Sigmoid colon (tissue), 7 donors: ENCODE data around the gene AANAT. TPM values are rescaled to one million over a fixed set of nuclear protein-coding genes. Genes with fewer than 3 reads are reported as not detected.

ENCODE experiments used
- DNase-seq: peaks from one replicate; pipeline ENCODE4 v3.0.0-alpha.2; 2019
- H3K27ac ChIP-seq, 4 donors: fragments of 200-600 bp; sonication (generic); one replicate each; pipeline ENCODE4 v1.5.1; 2016 to 2019; ENCODE audit warnings: mild to moderate bottlenecking in 1 of 4
- H3K27me3 ChIP-seq, 3 donors: fragments of 200-600 bp; sonication (generic); one replicate each; pipeline ENCODE4 v1.5.1; 2019; ENCODE audit warnings: mild to moderate bottlenecking in 1 of 3
- H3K36me3 ChIP-seq, 4 donors: fragments of 200-600 bp; sonication (generic); one replicate each; pipeline ENCODE4 v1.5.1; 2016 to 2019
- H3K4me1 ChIP-seq, 4 donors: fragments of 200-600 bp; sonication (generic); one replicate each; pipeline ENCODE4 v1.5.1; 2017 to 2019
- H3K4me3 ChIP-seq, 4 donors: fragments of 200-600 bp; sonication (generic); one replicate each; pipeline ENCODE4 v1.5.1; 2017 to 2019; ENCODE audit warnings: mild to moderate bottlenecking in 2 of 4, moderate library complexity in 1 of 4
- H3K9me3 ChIP-seq, 4 donors: fragments of 200-600 bp in 3 of 4; sonication (generic) in 3 of 4; one replicate each; pipeline versions ENCODE4 v1.5.1 to v1.6.1; 2013 to 2019
- EP300 ChIP-seq, 4 donors: sonication (generic); formaldehyde crosslinking; IDR thresholded peaks; one replicate each; pipeline ENCODE4 v1.6.1; 2017; ENCODE audit warnings: antibody characterized with exemption in 4 of 4
- POLR2A ChIP-seq, 2 donors: fragments of 450-650 bp; IDR thresholded peaks; one replicate each; pipeline ENCODE4 v1.6.1; 2016; ENCODE audit warnings: antibody characterized with exemption in 2 of 2, mild to moderate bottlenecking in 2 of 2, moderate library complexity in 2 of 2
- POLR2AphosphoS5 ChIP-seq, 4 donors: sonication (generic); formaldehyde crosslinking; IDR thresholded peaks; one replicate each; pipeline ENCODE4 v1.6.1; 2017; ENCODE audit warnings: antibody characterized with exemption in 4 of 4
- WGBS, 2 donors: extraction: QIAGEN DNeasy Blood & Tissue Kit; methylation state at CpG; one replicate each; pipeline ENCODE4 v1.1.7; 2013; 5-methylcytosine and 5-hydroxymethylcytosine counted together
- intact Hi-C: fragments of 100-400 bp; cut with DNase I; formaldehyde crosslinking; loops from one replicate; pipeline ENCODE4 v1.15.1; 2023
- polyA plus RNA-seq, 3 donors: library from polyadenylated mRNA; stranded (reverse); fragments of 200-250 nt; gene quantifications; one replicate each; pipeline ENCODE4 v1.2.3, GENCODE V29; 2013
- total RNA-seq, 4 donors: library from RNA; depleted of rRNA; stranded (reverse); fragments of >200 nt; gene quantifications; one replicate each; pipeline ENCODE4 v1.1.0, GENCODE V29; 2016
- TF ChIP-seq, protein P1 (sequence below), 4 experiments: fragments of 450-650 bp in 3 of 4; fragments of 200-600 bp in 1 of 4; IDR thresholded peaks; one replicate each; pipeline ENCODE4 v1.5.1; 2016 to 2019; ENCODE audit warnings: antibody characterized with exemption in 4 of 4, mild to moderate bottlenecking in 3 of 4, moderate library complexity in 2 of 4
- donor health status: healthy with polysubstance abuse.
- donor health status: Bipolar disorder and iron deficiency.
- donor health status: healthy.

Gene AANAT
- total and polyA plus RNA-seq, 7 donors, result 0.12 TPM; not detected in 6

DNA sequence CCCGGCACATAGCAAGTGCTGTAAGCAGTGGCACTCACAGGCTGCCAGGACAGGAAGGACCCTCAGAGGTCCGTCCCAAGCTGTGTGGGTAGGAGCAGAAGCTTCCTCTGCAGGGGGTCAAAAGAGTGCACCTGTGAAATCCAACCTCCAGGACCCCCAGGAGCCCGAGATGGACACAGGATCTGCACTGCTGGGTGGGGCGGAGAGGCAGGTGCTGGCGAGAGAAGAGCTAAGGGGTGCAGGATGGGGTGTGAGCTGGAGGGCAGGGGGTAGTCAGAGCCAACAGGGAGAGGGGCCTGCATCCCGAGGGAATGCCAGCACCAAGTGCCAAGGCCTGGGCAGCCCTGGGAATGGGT is 650 bp upstream of the AANAT start:
- H3K27ac ChIP-seq, result no peak overlapping the region
- WGBS, 2 donors, result 69 to 87% methylated on average over 6 of the region's 6 CpGs

DNA sequence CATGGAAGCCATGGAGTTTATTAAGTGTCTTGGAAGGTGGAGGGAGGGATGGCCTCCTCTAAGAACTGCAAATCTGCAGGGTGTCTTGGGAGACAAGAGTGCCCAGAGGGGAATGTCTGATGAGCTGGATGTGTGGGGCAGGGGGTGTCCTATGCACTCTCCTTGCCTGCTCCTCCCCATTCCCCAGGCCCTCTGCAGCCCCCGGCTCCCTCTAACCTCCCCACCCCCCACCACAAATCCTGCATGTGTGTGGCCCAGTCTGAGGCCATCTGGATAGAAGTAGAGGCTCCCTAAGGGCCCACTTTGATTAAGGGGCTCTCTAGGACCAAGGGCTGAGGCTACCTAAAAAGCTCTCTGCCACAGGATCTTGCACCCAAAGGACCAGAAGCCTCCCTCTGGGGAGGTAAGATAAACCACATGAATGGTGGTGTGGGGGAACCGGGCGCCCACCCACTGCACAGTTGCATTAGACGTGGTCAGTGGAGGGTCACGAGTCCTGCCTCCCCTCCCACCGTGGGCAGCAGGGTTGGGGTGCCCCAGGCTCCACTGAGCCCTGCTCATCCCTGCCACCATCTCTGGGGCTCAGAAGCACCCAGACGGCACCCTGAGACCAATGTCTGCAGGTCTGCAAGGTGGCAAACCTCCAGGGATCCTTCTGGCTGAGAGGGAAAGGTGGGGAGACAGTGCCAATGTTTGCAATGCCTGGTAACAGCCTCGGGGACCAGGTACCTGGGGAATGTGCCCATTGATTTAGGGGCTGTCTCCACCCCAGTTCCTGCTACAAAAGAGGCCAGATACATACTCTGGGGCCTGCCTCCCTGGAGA is 618 bp downstream of the AANAT start:
- H3K4me1 ChIP-seq, result no peaks in the 10 kb centered on the region
- DNase-seq, result no peak
- no peak for TF ChIP-seq POLR2A (IDR thresholded peaks at IDR 0.05)
- TF ChIP-seq, protein P1, sequence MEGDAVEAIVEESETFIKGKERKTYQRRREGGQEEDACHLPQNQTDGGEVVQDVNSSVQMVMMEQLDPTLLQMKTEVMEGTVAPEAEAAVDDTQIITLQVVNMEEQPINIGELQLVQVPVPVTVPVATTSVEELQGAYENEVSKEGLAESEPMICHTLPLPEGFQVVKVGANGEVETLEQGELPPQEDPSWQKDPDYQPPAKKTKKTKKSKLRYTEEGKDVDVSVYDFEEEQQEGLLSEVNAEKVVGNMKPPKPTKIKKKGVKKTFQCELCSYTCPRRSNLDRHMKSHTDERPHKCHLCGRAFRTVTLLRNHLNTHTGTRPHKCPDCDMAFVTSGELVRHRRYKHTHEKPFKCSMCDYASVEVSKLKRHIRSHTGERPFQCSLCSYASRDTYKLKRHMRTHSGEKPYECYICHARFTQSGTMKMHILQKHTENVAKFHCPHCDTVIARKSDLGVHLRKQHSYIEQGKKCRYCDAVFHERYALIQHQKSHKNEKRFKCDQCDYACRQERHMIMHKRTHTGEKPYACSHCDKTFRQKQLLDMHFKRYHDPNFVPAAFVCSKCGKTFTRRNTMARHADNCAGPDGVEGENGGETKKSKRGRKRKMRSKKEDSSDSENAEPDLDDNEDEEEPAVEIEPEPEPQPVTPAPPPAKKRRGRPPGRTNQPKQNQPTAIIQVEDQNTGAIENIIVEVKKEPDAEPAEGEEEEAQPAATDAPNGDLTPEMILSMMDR (IDR thresholded peaks at IDR 0.05), result no peak
- no peak for TF ChIP-seq POLR2AphosphoS5 (IDR thresholded peaks at IDR 0.05)
- no peak for TF ChIP-seq EP300 (IDR thresholded peaks at IDR 0.05)
- H3K27me3 ChIP-seq, result no peaks in the 10 kb centered on the region
- WGBS, 2 donors, result 69 to 70% methylated on average over 8 of the region's 8 CpGs
- H3K27ac ChIP-seq, result no peak overlapping the region
- no peaks in the 10 kb centered on the region for H3K9me3 ChIP-seq
- intact Hi-C loops, result no loop called here
- no peak overlapping the region for H3K4me3 ChIP-seq
- no peaks in the 10 kb centered on the region for H3K36me3 ChIP-seq

More for the DNA sequence above, 650 bp upstream of the AANAT start:
- no peak overlapping the region for H3K4me3 ChIP-seq
- intact Hi-C loops, result loop anchor here (1.0 kb wide), 1 partner anchor 40 kb away; no protein-coding TSS in a partner anchor
- TF ChIP-seq, protein P1 (IDR thresholded peaks at IDR 0.05), result no peak
- TF ChIP-seq POLR2A (IDR thresholded peaks at IDR 0.05), result no peak
- no peaks in the 10 kb centered on the region for H3K27me3 ChIP-seq
- H3K9me3 ChIP-seq, result no peaks in the 10 kb centered on the region
- no peaks in the 10 kb centered on the region for H3K36me3 ChIP-seq
- no peak for DNase-seq
- H3K4me1 ChIP-seq, result no peaks in the 10 kb centered on the region

DNA sequence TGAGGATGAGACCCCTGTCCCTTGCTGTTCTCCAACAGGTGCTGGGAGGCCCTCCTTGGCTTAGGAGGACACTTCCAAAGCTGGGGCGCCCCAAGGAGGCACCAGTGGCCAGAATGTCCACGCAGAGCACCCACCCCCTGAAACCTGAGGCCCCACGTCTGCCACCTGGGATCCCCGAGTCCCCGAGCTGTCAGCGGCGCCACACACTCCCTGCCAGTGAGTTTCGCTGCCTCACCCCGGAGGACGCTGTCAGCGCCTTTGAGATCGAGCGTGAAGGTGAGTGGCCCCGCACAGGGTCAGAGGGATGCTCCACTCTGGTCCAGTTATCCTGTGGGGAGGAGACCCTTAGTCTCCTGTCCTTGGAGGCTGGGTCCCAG is 1.2 kb downstream of the AANAT start:
- intact Hi-C loops, result no loop called here
- no peaks in the 10 kb centered on the region for H3K4me1 ChIP-seq
- 91 to 95% methylated on average over 14 of the region's 14 CpGs for WGBS, 2 donors
- H3K9me3 ChIP-seq, result no peaks in the 10 kb centered on the region
- H3K27me3 ChIP-seq, result no peaks in the 10 kb centered on the region
- no peak overlapping the region for H3K27ac ChIP-seq
- no peak for DNase-seq
- peaks cover 0 to 3% (median under 1%) of the 10 kb centered on the region in 4 donors for H3K36me3 ChIP-seq
- no peak overlapping the region for H3K4me3 ChIP-seq
- no peak for TF ChIP-seq POLR2A (IDR thresholded peaks at IDR 0.05)
- no peak for TF ChIP-seq POLR2AphosphoS5 (IDR thresholded peaks at IDR 0.05)
- no peak for TF ChIP-seq EP300 (IDR thresholded peaks at IDR 0.05)
- TF ChIP-seq, protein P1 (IDR thresholded peaks at IDR 0.05), result no peak

DNA sequence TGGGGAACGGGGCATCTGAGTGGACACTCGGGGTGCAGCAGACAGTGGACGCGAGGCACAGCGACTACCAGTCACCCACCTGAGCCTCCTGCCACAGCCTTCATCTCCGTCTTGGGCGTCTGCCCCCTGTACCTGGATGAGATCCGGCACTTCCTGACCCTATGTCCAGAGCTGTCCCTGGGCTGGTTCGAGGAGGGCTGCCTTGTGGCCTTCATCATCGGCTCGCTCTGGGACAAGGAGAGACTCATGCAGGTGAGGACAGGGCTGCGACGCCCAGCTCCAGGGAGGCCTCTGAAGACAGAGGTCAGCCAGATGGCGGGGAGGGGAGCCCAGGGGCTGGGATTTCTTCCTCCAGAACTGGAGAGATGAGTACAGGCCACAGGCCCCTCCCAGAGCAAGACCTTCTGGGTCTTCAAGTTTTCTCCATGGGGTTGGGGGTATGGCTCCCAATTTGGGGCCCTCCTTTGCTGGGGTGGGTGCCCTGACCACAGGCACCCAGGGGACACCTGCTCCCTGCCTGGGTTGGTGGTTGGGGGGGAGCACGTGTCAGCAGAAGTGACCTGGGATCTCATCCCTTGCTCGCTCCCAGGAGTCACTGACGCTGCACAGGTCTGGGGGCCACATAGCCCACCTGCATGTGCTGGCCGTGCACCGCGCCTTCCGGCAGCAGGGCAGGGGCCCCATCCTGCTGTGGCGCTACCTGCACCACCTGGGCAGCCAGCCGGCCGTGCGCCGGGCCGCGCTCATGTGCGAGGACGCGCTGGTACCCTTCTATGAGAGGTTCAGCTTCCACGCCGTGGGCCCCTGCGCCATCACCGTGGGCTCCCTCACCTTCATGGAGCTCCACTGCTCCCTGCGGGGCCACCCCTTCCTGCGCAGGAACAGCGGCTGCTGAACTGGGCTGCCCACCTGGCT is 1.9 kb downstream of the AANAT start:
- Histone ChIP-seq H3K4me1 (no peaks in the 10 kb centered on the region), H3K27ac (no peak overlapping the region), H3K9me3 (no peaks in the 10 kb centered on the region), H3K27me3 (no peaks in the 10 kb centered on the region), H3K4me3 (no peak overlapping the region), H3K36me3 (peaks cover 0 to 3% (median 2%) of the 10 kb centered on the region in 4 donors)
- intact Hi-C loops, result no loop called here
- 92 to 95% methylated on average over 38 of the region's 38 CpGs for WGBS, 2 donors
- no peak for DNase-seq
- TF ChIP-seq, protein P1 (IDR thresholded peaks at IDR 0.05), result no peak
- no peak for TF ChIP-seq EP300 (IDR thresholded peaks at IDR 0.05)
- TF ChIP-seq POLR2AphosphoS5 (IDR thresholded peaks at IDR 0.05), result no peak
- no peak for TF ChIP-seq POLR2A (IDR thresholded peaks at IDR 0.05)
